Esophagus muscularis mucosa (tissue), 4 donors: ENCODE results near the gene ISOC1.

ENCODE experiments used
- CTCF ChIP-seq, 3 experiments: fragments of 200-600 bp in 2 of 3; fragments of 450-650 bp in 1 of 3; sonication (generic) in 2 of 3; IDR thresholded peaks; one replicate each; pipeline ENCODE4 v1.5.1; 2017 to 2019; ENCODE audit warnings: antibody characterized with exemption in 3 of 3, mild to moderate bottlenecking in 2 of 3, moderate library complexity in 1 of 3
- EP300 ChIP-seq: sonication (generic); formaldehyde crosslinking; IDR thresholded peaks from one replicate; pipeline ENCODE4 v1.6.1; 2017; ENCODE audit warnings: antibody characterized with exemption
- POLR2A ChIP-seq: fragments of 450-650 bp; IDR thresholded peaks from one replicate; pipeline ENCODE4 v1.6.1; 2017; ENCODE audit warnings: antibody characterized with exemption, moderate library complexity, mild to moderate bottlenecking, low read depth
- POLR2AphosphoS5 ChIP-seq, 2 donors: sonication (generic); formaldehyde crosslinking; IDR thresholded peaks; one replicate each; pipeline ENCODE4 v1.6.1; 2017; ENCODE audit warnings: antibody characterized with exemption in 2 of 2

- no peak for TF ChIP-seq POLR2A
- no peak for TF ChIP-seq CTCF (IDR thresholded peaks at IDR 0.05)
- no peak for TF ChIP-seq EP300
- TF ChIP-seq POLR2AphosphoS5 (IDR thresholded peaks at IDR 0.05): no peak
These were observed 19.6 kb upstream of the ISOC1 start for GRCh38 chr5:129074903-129075302.
